ENCODE data around the gene ANGPTL2. TPM values are rescaled to one million over a fixed set of nuclear protein-coding genes. Genes with fewer than 3 reads are reported as not detected.

ANGPTL2 gene
- polyA plus RNA-seq, 2 of the 4 experiments (the other 2 are of a cell fraction): 0.06 TPM; not detected in 1

- no peak for ATAC-seq
- no peak for FAIRE-seq
- CTCF ChIA-PET: interaction anchor here (0.9 kb wide), 1 partner anchor 229 kb away, joined by 3 read pairs; no protein-coding TSS in a partner anchor
- Histone ChIP-seq H3K4me1 (0 out of 3 replicates have a peak, but pooled peaks cover 6% of the 10 kb centered on the region), H3K27ac (no peak overlapping the region), H3K9me3 (no peaks in the 10 kb centered on the region), H3K4me3 (no peak overlapping the region), H3K4me2 (no peak overlapping the region)
- DNase-seq (ENCODE audit: low read depth in 1 of 2, low spot score in 1 of 2): no peak
- TF ChIP-seq NR3C1 (IDR thresholded peaks at IDR 0.05) (no peak), HMGXB4 (CRISPR knock-in tag; IDR thresholded peaks at IDR 0.05; ENCODE audit: borderline replicate concordance) (no peak), TP53 (CRISPR knock-in tag; IDR thresholded peaks at IDR 0.05) (no peak), BHLHE40 (IDR thresholded peaks at IDR 0.05; ENCODE audit: low read depth, low read length) (no peak), ESRRA (IDR thresholded peaks at IDR 0.05; ENCODE audit: borderline replicate concordance, low read length) (no peak), SREBF2 (IDR thresholded peaks at IDR 0.05) (no peak), EP300 (IDR thresholded peaks at IDR 0.05) (no peak), TFCP2L1 (CRISPR knock-in tag; IDR thresholded peaks at IDR 0.05) (no peak), POLR2AphosphoS2 (conservative IDR thresholded peaks at IDR 0.05; ENCODE audit: low read length) (no peak), GATA3 (IDR thresholded peaks at IDR 0.05; ENCODE audit: borderline replicate concordance) (no peak), HOXA7 (CRISPR knock-in tag; IDR thresholded peaks at IDR 0.05) (no peak), RCOR1 (IDR thresholded peaks at IDR 0.05; ENCODE audit: low read depth, low read length) (no peak), ZSCAN20 (CRISPR knock-in tag; IDR thresholded peaks at IDR 0.05) (no peak), JUN (IDR thresholded peaks at IDR 0.05) (no peak), E2F6 (IDR thresholded peaks at IDR 0.05; ENCODE audit: borderline replicate concordance, low read depth) (no peak), PHF8 (IDR thresholded peaks at IDR 0.05; ENCODE audit: borderline replicate concordance, low read depth) (no peak), ZFP36 (IDR thresholded peaks at IDR 0.05; ENCODE audit: borderline replicate concordance, partially characterized antibody) (no peak), FOSL2 (IDR thresholded peaks at IDR 0.05) (no peak), FOSL2 (CRISPR knock-in tag; IDR thresholded peaks at IDR 0.05) (no peak), KDM1A (IDR thresholded peaks at IDR 0.05; ENCODE audit: low read depth) (no peak)
- POLR2A ChIA-PET: no interaction called here
- 71% methylated on average over 4 of the region's 4 CpGs for WGBS (ENCODE audit: missing lambda C conversion rate)
Measured at GRCh38 chr9:127170103-127170502, 47.7 kb upstream of the ANGPTL2 start.

- ChIA-PET CTCF (interaction anchor here (0.9 kb wide), 1 partner anchor 229 kb away, joined by 3 read pairs; no protein-coding TSS in a partner anchor), POLR2A (no interaction called here)
- no peaks in the 10 kb centered on the region for H3K9me3 ChIP-seq
- WGBS (ENCODE audit: missing lambda C conversion rate): 48% methylated on average over 5 of the region's 5 CpGs
- H3K4me1 ChIP-seq: 0 out of 3 replicates have a peak, but pooled peaks cover 6% of the 10 kb centered on the region
- FAIRE-seq (no peak), ATAC-seq (no peak), DNase-seq (ENCODE audit: low read depth in 1 of 2, low spot score in 1 of 2) (no peak)
- H3K4me3 ChIP-seq: no peak overlapping the region
- H3K4me2 ChIP-seq: no peak overlapping the region
- no peak overlapping the region for H3K27ac ChIP-seq
- TF ChIP-seq PHF8 (IDR thresholded peaks at IDR 0.05; ENCODE audit: borderline replicate concordance, low read depth): no peak
- TF ChIP-seq NR3C1 (IDR thresholded peaks at IDR 0.05): no peak
- TF ChIP-seq ZC3H11A (IDR thresholded peaks at IDR 0.05): no peak
- no peak for TF ChIP-seq RCOR1 (IDR thresholded peaks at IDR 0.05; ENCODE audit: low read depth, low read length)
- TF ChIP-seq ELK1 (IDR thresholded peaks at IDR 0.05; ENCODE audit: low read depth, low read length): no peak
- TF ChIP-seq ATOH8 (CRISPR knock-in tag; IDR thresholded peaks at IDR 0.05; ENCODE audit: low read depth): no peak
- TF ChIP-seq RFX5 (IDR thresholded peaks at IDR 0.05): no peak
- no peak for TF ChIP-seq CBX2 (IDR thresholded peaks at IDR 0.05; ENCODE audit: borderline replicate concordance, low read depth)
- TF ChIP-seq FOSL2 (IDR thresholded peaks at IDR 0.05): no peak
- no peak for TF ChIP-seq FOSL2 (CRISPR knock-in tag; IDR thresholded peaks at IDR 0.05)
- no peak for TF ChIP-seq CBX8 (IDR thresholded peaks at IDR 0.05)
Measured at GRCh38 chr9:127169575-127169883, 47.1 kb upstream of the ANGPTL2 start.

All from A549 (cell line).